Thoracic aorta (tissue), 2 donors: ENCODE measurements around the gene MS4A7. TPM values are rescaled to one million over a fixed set of nuclear protein-coding genes. Genes with fewer than 3 reads are reported as not detected.

ENCODE experiments used
- ATAC-seq: fragments of 150-250 bp; one replicate; pipeline ENCODE4 v1.8.0; 2017; ENCODE audit warnings: low read depth; ENCODE audit not compliant: insufficient number of reproducible peaks, low FRiP score
- DNase-seq: peaks from one replicate; pipeline ENCODE4 v3.0.0-alpha.2; 2020; ENCODE audit warnings: low spot score
- H3K27ac ChIP-seq, 2 donors: fragments of 200-600 bp; sonication (generic); 1 replicate in 1 of 2; 2 replicates in 1 of 2; pipeline ENCODE4 v1.5.1; 2016; ENCODE audit warnings: mild to moderate bottlenecking in 2 of 2, moderate library complexity in 2 of 2
- H3K27me3 ChIP-seq: fragments of 200-600 bp; sonication (generic); replicated peaks from 2 replicates; pipeline ENCODE4 v1.6.0; 2016; ENCODE audit warnings: mild to moderate bottlenecking; ENCODE audit not compliant: insufficient read depth
- H3K36me3 ChIP-seq: fragments of 200-600 bp; sonication (generic); one replicate; pipeline ENCODE4 v1.5.1; 2016
- H3K4me1 ChIP-seq, 2 donors: fragments of 200-600 bp; sonication (generic); 1 replicate in 1 of 2; 2 replicates in 1 of 2; pipeline versions ENCODE4 v1.5.1 to v1.6.0; 2016; ENCODE audit warnings: low read depth in 2 of 2, mild to moderate bottlenecking in 1 of 2; ENCODE audit not compliant: control insufficient read depth in 1 of 2
- H3K4me3 ChIP-seq: fragments of 200-600 bp; sonication (generic); 2 replicates; pipeline ENCODE4 v1.5.1; 2016; ENCODE audit warnings: mild to moderate bottlenecking
- H3K9me3 ChIP-seq: fragments of 200-600 bp; sonication (generic); 2 replicates; pipeline ENCODE4 v1.5.1; 2016
- total RNA-seq, 2 donors: library from RNA; depleted of rRNA; stranded (reverse); fragments of >200 nt; gene quantifications; one replicate each; pipeline versions ENCODE4 v1.1.0 to v1.2.3, GENCODE V29; 2016
- TF ChIP-seq, protein P1 (sequence below): fragments of 200-600 bp; sonication (generic); IDR thresholded peaks from one replicate; pipeline ENCODE4 v1.5.1; 2019; ENCODE audit warnings: antibody characterized with exemption

Gene MS4A7
- total RNA-seq, 2 donors from 2014 or later = 41.8 to 81.8 TPM

- no peaks in the 10 kb centered on the region for H3K27me3 ChIP-seq
- H3K36me3 ChIP-seq = no peaks in the 10 kb centered on the region
- DNase-seq (no peak), ATAC-seq (no peak)
- no peak overlapping the region for H3K4me3 ChIP-seq
- TF ChIP-seq, protein P1, sequence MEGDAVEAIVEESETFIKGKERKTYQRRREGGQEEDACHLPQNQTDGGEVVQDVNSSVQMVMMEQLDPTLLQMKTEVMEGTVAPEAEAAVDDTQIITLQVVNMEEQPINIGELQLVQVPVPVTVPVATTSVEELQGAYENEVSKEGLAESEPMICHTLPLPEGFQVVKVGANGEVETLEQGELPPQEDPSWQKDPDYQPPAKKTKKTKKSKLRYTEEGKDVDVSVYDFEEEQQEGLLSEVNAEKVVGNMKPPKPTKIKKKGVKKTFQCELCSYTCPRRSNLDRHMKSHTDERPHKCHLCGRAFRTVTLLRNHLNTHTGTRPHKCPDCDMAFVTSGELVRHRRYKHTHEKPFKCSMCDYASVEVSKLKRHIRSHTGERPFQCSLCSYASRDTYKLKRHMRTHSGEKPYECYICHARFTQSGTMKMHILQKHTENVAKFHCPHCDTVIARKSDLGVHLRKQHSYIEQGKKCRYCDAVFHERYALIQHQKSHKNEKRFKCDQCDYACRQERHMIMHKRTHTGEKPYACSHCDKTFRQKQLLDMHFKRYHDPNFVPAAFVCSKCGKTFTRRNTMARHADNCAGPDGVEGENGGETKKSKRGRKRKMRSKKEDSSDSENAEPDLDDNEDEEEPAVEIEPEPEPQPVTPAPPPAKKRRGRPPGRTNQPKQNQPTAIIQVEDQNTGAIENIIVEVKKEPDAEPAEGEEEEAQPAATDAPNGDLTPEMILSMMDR = no peak
- H3K27ac ChIP-seq = no peak overlapping the region
- H3K9me3 ChIP-seq = no peaks in the 10 kb centered on the region
- H3K4me1 ChIP-seq = no peaks in the 10 kb centered on the region
Observed at GRCh38 chr11:60422609-60423008, 44.3 kb downstream of the MS4A7 start.

DNA sequence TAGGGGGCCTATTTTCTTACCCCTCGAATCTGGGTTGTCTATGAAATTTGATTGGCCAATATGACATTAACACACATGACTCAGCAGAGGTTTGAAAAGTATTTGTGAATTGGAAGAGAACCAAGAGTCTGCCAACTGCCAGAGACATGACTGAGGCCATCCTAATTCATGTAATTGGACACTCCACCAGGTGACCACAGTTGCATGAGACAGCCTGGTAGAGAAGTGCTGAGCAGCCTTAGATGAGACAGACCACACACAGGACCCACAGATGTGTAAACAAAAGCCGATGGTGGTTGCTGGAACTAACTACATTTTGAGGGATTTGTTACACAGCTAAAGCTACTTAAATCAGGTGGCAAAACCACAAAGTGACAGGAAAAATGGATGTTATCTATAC, 50.2 kb downstream of the MS4A7 start:
- no peaks in the 10 kb centered on the region for H3K36me3 ChIP-seq
- no peak overlapping the region for H3K4me3 ChIP-seq
- H3K9me3 ChIP-seq = no peaks in the 10 kb centered on the region
- no peaks in the 10 kb centered on the region for H3K4me1 ChIP-seq
- ATAC-seq = no peak
- DNase-seq = no peak
- no peak overlapping the region for H3K27ac ChIP-seq
- H3K27me3 ChIP-seq = no peaks in the 10 kb centered on the region
- TF ChIP-seq, protein P1 = no peak

DNA sequence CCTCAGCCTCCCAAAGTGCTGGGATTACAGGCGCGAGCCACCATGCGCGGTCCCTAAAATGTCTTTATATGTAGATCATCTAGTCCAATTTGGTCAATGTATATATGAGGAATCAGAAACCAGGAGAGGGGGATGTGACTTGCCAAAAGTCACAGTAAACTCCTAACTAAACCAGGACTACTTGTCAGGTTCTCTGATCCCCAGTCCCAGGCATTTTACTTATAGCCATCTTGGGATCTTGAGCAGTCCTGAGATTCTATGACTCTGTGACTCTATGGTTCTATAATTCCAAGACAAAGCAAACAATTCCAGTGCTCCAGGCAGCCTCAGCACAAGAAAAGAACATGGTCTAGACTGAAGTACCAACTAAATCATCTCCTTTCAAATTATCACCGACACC, 50.9 kb downstream of the MS4A7 start, which contains the start of gene MS4A5:
MS4A5 (plus strand) TSS at position 301 of the 400 bp plus-strand sequence. CDS start 103 bp downstream, outside the sequence.
- H3K4me3 ChIP-seq = no peak within 1 kb of the TSS
- no peak for ATAC-seq
- no peaks in the 10 kb centered on the region for H3K4me1 ChIP-seq
- DNase-seq = no peak
- H3K9me3 ChIP-seq = no peaks in the 10 kb centered on the region
- H3K36me3 ChIP-seq = no peaks in the 10 kb centered on the region
- TF ChIP-seq, protein P1 = no peak
- H3K27ac ChIP-seq = no peak within 1 kb of the TSS
- H3K27me3 ChIP-seq = no peaks in the 10 kb centered on the region

- Histone ChIP-seq H3K36me3 (no peaks in the 10 kb centered on the region), H3K27ac (no peak overlapping the region), H3K9me3 (no peaks in the 10 kb centered on the region), H3K27me3 (no peaks in the 10 kb centered on the region), H3K4me1 (no peaks in the 10 kb centered on the region), H3K4me3 (no peak overlapping the region)
- no peak for ATAC-seq
- TF ChIP-seq, protein P1 = no peak
- no peak for DNase-seq
Observed at GRCh38 chr11:60431251-60431650, 52.9 kb downstream of the MS4A7 start.

DNA sequence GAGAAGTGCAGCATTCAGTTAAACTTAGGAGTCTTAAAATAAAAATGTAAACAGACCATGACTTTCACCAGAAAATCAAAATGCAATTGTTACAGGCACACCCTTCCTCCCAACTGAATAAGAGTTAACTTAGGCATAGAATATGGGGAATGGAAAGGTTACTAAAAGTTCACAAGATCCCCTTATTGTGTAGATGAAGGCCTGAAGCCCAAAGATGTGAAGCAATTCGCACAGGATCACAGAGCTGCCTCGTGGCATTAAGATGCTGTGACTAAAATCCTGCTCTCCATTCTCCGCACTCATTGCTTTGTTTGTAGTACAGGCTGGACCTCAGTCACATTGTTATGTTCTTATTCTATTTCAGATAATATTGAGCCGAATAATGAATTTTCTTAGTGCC, 55.1 kb downstream of the MS4A7 start:
- Histone ChIP-seq H3K9me3 (no peaks in the 10 kb centered on the region), H3K4me3 (no peak overlapping the region), H3K27ac (no peak overlapping the region), H3K4me1 (no peaks in the 10 kb centered on the region), H3K36me3 (no peaks in the 10 kb centered on the region), H3K27me3 (no peaks in the 10 kb centered on the region)
- TF ChIP-seq, protein P1 = no peak
- no peak for ATAC-seq
- no peak for DNase-seq

Other genes starting within 250 kb of the MS4A7 start
- gene MS4A6A, start 195.4 kb upstream of the MS4A7 start, total RNA-seq = 100 to 1,000 TPM; 111 to 162 TPM
- gene MS4A4E, start 135.4 kb upstream of the MS4A7 start, total RNA-seq = 10 to 100 TPM in 1 of 2 donors, 1 to 10 TPM in 1; 1.1 to 13.9 TPM
- gene MS4A4A, start 97.9 kb upstream of the MS4A7 start, total RNA-seq = 10 to 100 TPM; 44.9 to 63.7 TPM
- not detected for gene MS4A6E, start 51.3 kb upstream of the MS4A7 start, total RNA-seq
- gene MS4A14, start 17.9 kb downstream of the MS4A7 start, total RNA-seq = 1 to 10 TPM; 1.5 to 6.3 TPM
- not detected for gene MS4A5, start 51.0 kb downstream of the MS4A7 start, total RNA-seq
- under 1 TPM in 1 of 2 donors, not detected in 1; 0.35 TPM for gene MS4A1, start 77.3 kb downstream of the MS4A7 start, total RNA-seq
- gene MS4A12, start 114.2 kb downstream of the MS4A7 start, total RNA-seq = not detected
- gene MS4A13, start 136.9 kb downstream of the MS4A7 start, total RNA-seq = not detected